ENCODE results near the gene SPON1. TPM values are rescaled to one million over a fixed set of nuclear protein-coding genes. Genes with fewer than 3 reads are reported as not detected.

Gene SPON1
- total and polyA plus RNA-seq, 2 of the 8 experiments (the other 6 are each of a cell fraction or from before 2014, with no cell fraction given): 1.5 to 5.4 TPM

GRCh38 chr11:13923716-13924650 is 38.5 kb upstream of the SPON1 start:
- Histone ChIP-seq H4K5ac (ENCODE audit: insufficient read length, low read depth, low read length) (no peak overlapping the region), H3K4me3 (ENCODE audit: extremely low read depth in 1 of 4, insufficient read depth in 2 of 4, low read depth in 3 of 4, low read length in 4 of 4) (no peak overlapping the region), H2AK5ac (ENCODE audit: low read depth, low read length) (no peak overlapping the region), H3K56ac (replicated peaks; ENCODE audit: insufficient read length, low read depth, low read length) (no peak overlapping the region), H2BK120ac (replicated peaks; ENCODE audit: low read depth, low read length) (no peak overlapping the region), H3K79me1 (ENCODE audit: low read depth, low read length) (no peaks in the 10 kb centered on the region), H3K9me3 (ENCODE audit: insufficient read depth in 2 of 2, low read depth in 1 of 2, low read length in 1 of 2) (no peaks in the 10 kb centered on the region), H2BK15ac (ENCODE audit: low read length) (no peak overlapping the region), H2AFZ (ENCODE audit: low read length) (no peak overlapping the region), H3K14ac (ENCODE audit: insufficient read length) (no peak overlapping the region), H3K9ac (replicated peaks in 1 of 4; ENCODE audit: extremely low read depth in 1 of 4, low read depth in 3 of 4, low read length in 3 of 4) (no peak overlapping the region), H3K23me2 (ENCODE audit: low read depth, low read length) (0 out of 2 replicates have a peak, but pooled peaks cover 3% of the 10 kb centered on the region), H3K4me1 (replicated peaks in 1 of 4; ENCODE audit: control insufficient read depth in 3 of 4, insufficient read depth in 4 of 4, low read length in 3 of 4) (peaks cover 0 to 3% (median 1%) of the 10 kb centered on the region in 4 experiments; a peak in 5 of 7 replicates), H3K36me3 (ENCODE audit: control insufficient read depth in 2 of 4, insufficient read depth in 4 of 4, low read length in 3 of 4) (no peaks in the 10 kb centered on the region), H2BK5ac (ENCODE audit: low read depth, low read length) (no peak overlapping the region), H4K8ac (ENCODE audit: extremely low read depth, insufficient read depth, low read length) (no peak overlapping the region), H3K27ac (ENCODE audit: low read depth, low read length) (no peak overlapping the region), H3K4ac (replicated peaks; ENCODE audit: insufficient read length, low read depth, low read length) (no peak overlapping the region), H3K4me2 (ENCODE audit: insufficient read depth in 1 of 2, low read depth in 2 of 2, low read length in 2 of 2) (no peak overlapping the region), H3K79me2 (ENCODE audit: control insufficient read depth in 1 of 2, insufficient read depth in 2 of 2, low read length in 2 of 2) (no peaks in the 10 kb centered on the region), H4K20me1 (replicated peaks in 1 of 2; ENCODE audit: control insufficient read depth in 1 of 2, insufficient read depth in 2 of 2, low read length in 2 of 2) (no peaks in the 10 kb centered on the region), H2BK20ac (ENCODE audit: low read length) (no peak overlapping the region), H4K91ac (replicated peaks; ENCODE audit: insufficient read length, low read length) (no peak overlapping the region), H3K27me3 (replicated peaks in 1 of 4; ENCODE audit: control insufficient read depth in 3 of 4, extremely low read depth in 1 of 4, insufficient read depth in 3 of 4, low read length in 3 of 4) (no peaks in the 10 kb centered on the region), H3K23ac (ENCODE audit: insufficient read length) (no peak overlapping the region), H2BK12ac (ENCODE audit: low read depth, low read length) (no peak overlapping the region), H3K18ac (ENCODE audit: extremely low read depth, low read length) (no peak overlapping the region)
- WGBS, 2 experiments (ENCODE audit: extremely low coverage in 1 of 2, insufficient coverage in 1 of 2, insufficient read length in 1 of 2, insufficient replicate concordance in 2 of 2, low coverage in 1 of 2, low lambda C conversion rate in 2 of 2, missing lambda C conversion rate in 1 of 2): 73% methylated on average over 8 of the region's 8 CpGs; no CpG with 5 or more reads in 1 of the 2 experiments
- no peak for DNase-seq (ENCODE audit: low read depth in 1 of 2, low spot score in 2 of 2)
- FAIRE-seq: no peak
- ChIA-PET CTCF (ENCODE audit: partially characterized antibody) (interaction anchor here (1.3 kb wide), 1 partner anchor 335 kb away, joined by 3 read pairs; no protein-coding TSS in a partner anchor), POLR2A (ENCODE audit: partially characterized antibody) (no interaction called here)
